OCI-LY1 (cell line): ENCODE measurements around the gene KRTAP10-2.

Source experiments
- CTCF ChIP-seq: fragments of 200-600 bp; sonication (generic), shearing (Covaris generic); IDR thresholded peaks from 2 replicates; pipeline ENCODE4 v1.5.1; 2017; ENCODE audit warnings: mild to moderate bottlenecking, antibody characterized with exemption, low read length, moderate library complexity, mixed read lengths
- EZH2 ChIP-seq: fragments of 200-600 bp; sonication (generic), shearing (Covaris generic); IDR thresholded peaks from 2 replicates; pipeline ENCODE4 v1.8.0; 2017; ENCODE audit warnings: borderline replicate concordance, mixed run types, mild to moderate bottlenecking, antibody characterized with exemption, low read length, moderate library complexity, mixed read lengths

- TF ChIP-seq CTCF (no peak), EZH2 (no peak)
These were observed 17.6 kb upstream of the KRTAP10-2 start for GRCh38 chr21:44568667-44569556.
